GM12872 (cell line): ENCODE data around the gene FABP7.

Experiments
- TF ChIP-seq, protein P1 (sequence below): IDR thresholded peaks from 3 replicates; pipeline ENCODE4 v1.5.1; 2011; ENCODE audit warnings: low read depth, mild to moderate bottlenecking, low read length, moderate library complexity; ENCODE audit not compliant: insufficient read depth

The FABP7 gene

DNA sequence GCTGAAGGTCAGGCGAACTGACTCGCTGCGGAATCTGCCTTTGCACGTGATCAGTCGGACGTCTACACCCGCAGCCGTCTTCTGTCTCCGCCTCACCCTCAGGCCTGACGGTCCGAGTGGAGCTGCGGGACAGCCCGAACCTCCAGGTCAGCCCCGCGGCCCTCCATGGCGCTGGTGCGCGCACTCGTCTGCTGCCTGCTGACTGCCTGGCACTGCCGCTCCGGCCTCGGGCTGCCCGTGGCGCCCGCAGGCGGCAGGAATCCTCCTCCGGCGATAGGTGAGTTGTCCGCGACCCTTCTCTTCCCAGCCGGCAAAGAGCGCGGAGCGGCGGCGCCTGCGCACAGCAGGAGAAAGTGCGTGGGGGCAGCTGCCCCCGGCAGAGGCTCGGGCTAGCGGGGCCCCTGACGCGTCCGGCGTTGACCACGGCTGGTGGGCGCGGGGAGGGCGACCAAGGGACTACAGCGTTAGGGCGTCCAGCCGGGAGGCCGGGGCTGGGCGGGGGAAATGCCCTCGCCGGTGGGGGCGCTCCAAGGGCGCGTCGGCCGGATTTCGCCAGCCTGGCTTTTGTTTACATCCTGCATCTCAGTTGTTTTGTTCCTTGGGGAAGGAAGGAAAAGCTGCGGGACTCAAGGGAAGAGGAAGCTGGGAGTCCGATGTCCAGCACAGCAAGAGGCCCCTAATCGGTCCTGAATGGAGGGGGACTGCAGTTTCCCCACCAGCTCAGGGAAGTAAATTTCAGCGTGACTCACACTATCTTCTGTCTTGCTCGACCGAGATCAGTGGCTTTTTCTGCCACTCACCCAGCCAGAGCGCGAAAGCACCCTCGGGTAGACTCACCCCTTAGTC is 9.9 kb downstream of the FABP7 start, which contains the start of gene SMPDL3A:
Gene SMPDL3A, plus strand, starts transcription at position 77 of the 846 bp plus-strand sequence. Its CDS starts 89 bp downstream, at position 166.
- TF ChIP-seq, protein P1, sequence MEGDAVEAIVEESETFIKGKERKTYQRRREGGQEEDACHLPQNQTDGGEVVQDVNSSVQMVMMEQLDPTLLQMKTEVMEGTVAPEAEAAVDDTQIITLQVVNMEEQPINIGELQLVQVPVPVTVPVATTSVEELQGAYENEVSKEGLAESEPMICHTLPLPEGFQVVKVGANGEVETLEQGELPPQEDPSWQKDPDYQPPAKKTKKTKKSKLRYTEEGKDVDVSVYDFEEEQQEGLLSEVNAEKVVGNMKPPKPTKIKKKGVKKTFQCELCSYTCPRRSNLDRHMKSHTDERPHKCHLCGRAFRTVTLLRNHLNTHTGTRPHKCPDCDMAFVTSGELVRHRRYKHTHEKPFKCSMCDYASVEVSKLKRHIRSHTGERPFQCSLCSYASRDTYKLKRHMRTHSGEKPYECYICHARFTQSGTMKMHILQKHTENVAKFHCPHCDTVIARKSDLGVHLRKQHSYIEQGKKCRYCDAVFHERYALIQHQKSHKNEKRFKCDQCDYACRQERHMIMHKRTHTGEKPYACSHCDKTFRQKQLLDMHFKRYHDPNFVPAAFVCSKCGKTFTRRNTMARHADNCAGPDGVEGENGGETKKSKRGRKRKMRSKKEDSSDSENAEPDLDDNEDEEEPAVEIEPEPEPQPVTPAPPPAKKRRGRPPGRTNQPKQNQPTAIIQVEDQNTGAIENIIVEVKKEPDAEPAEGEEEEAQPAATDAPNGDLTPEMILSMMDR, result peak; percentile 42; the same call in 2 of the 3 replicates

DNA sequence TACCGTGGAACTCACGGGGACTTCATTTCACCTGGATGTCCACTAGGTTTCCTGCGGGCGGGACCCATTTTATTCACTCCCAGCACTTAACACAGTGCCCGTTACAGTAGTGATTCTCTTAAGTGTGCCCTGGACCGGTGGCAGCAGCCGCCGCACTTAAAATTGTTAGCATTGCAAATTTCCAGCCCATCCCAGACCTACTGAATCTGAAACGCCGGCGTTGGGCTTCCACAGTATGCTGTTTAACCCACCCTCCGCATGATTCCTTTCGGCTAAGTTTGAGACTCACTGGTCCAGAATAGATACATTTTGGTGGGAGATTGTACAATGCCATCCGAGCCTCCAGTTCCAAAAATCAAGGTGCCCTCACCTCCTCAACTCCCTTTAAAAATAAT is 10.5 kb downstream of the FABP7 start:
- TF ChIP-seq, protein P1, result no peak

DNA sequence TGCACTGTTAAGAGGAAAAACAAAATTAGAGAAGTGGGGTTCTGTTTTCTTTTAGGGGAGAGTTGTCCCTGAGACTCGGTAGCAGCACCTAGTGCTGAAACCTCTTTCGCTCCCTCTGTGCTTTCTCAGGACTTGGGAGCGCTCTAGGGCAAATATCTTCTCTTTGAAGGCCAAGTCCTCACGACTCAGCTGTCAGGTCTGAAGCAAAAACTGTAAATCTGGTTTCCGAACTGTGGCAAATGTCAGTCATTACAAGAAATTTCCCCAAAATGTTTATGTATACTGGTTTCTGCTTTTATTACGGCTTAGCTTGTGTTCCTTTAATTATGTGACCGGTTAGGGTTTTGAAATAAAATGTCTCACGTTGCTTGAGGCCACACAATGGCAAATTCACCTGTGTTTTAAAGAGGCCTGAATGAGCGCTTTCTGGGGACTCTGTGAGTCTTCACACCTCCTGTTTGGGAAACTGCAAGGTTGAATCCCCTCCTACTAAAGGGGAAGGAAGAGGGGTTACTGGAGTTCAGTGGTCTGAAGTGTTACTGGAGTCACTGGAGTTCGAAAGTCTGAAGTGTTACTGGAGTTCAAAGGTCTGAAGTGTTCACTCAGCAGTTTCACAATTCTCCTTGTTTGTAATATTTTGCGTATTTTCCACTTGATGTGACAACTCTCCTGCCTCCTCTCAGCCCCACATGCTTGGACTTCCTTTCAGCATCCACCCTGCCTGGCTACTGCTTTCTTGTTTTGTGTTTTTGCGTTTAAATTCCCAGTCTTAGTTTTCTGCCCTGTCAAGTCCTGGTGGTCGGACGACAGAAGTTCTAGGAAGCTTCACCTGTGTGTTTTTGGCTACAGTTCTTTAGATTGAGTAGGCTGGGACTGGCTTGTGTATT is 11.2 kb downstream of the FABP7 start:
- TF ChIP-seq, protein P1, result no peak

DNA sequence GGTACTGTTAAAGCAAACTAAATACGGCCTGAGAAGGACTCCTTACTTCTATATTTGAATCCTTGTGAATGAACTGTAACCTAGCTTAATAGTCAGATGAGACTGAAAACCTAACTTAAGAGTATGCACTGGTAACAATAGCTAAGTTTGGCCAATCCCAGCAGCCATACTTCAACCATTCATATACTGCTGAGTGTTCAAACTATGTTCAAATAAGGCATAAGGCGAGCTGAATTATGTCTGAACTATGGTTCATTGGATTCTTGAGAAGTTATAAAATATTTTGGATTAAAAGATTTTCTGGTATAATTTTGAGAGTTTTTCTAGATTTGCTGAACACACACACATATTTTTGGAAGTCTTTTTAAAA is 11.8 kb downstream of the FABP7 start:
- TF ChIP-seq, protein P1, result no peak

DNA sequence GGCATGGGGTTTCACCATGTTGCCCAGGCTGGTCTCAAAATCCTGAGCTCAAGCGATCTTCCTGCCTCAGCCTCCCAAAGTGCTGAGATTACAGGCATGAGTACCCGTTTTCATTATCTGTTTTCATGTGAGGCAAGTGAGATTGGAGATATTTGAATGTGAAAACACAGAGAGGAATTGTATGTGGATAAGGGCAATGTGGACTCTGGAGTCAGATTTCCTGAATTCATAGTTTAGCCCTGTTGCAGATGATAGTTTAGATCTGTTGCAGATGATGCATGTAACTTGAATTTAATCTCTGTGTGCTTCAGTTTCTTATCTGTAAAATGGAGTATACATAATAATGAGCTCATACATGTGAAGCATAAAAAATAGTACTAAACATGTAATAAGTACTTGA is 13.2 kb downstream of the FABP7 start:
- TF ChIP-seq, protein P1, result no peak

DNA sequence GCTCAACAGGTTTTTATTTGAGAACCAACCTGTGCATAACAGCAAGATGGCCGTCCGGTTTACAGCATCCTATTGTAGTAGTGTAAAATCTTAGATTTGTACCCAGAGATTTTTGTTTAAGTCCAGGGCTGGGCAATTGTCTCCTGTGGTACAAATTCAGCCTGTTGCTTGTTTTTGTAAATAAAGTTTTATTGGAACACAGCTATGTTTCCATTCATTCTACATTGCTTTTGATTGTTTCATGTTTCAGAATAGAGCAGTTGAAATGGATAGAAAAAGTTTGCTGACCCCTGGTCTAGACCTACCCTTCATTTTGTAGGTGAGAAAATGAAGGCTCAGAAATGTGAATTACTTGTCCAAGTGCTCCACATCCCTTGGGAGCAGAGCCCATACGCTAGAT is 18.0 kb downstream of the FABP7 start:
- TF ChIP-seq, protein P1, result no peak

DNA sequence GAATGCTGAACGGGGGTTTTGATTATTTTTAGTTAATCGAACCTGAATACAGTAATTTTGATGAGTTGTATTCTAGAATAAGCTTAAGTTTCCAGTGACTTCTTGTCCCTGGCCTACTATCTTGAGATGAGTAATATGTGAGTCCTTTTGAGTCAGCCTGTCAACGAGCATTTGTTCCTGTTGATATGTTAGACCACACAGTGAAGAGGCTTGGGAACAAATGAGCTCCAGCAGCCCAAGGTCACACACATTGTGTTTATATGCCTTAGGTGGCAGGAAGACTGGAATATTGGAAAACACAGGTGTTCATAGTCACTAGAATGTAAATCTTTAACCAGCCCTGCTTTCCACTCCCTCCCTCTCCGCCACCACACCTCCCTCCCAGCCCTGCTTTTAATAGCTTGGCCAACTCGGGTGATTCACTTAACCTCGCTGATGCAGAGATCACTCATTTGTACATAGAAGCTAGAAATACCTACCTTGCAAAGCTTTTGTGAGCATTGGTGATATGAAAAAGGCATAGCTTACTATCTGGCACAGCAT is 18.7 kb downstream of the FABP7 start:
- TF ChIP-seq, protein P1, result no peak
